Smooth muscle cell (in vitro differentiated cells): Measurements from ENCODE around the gene MYO3B. TPM values are rescaled to one million over a fixed set of nuclear protein-coding genes. Genes with fewer than 3 reads are reported as not detected.

Experiments
- DNase-seq: peaks from one replicate; lab custom pipeline; 2025; ENCODE audit not compliant: unreplicated experiment; lab: John Stamatoyannopoulos, UW
- H2AFZ ChIP-seq: fragments of 200-600 bp; sonication (generic); 2 replicates; pipeline ENCODE4 v1.6.0; 2016; ENCODE audit warnings: antibody characterized with exemption, low read depth, mild to moderate bottlenecking
- H3F3A ChIP-seq: fragments of 200-600 bp; sonication (generic); 2 replicates; pipeline ENCODE4 v1.6.0; 2017; ENCODE audit warnings: antibody characterized with exemption, low read depth
- H3K27ac ChIP-seq: fragments of 200-600 bp; sonication (generic); 2 replicates; pipeline ENCODE4 v1.5.1; 2016; ENCODE audit warnings: low read depth, mild to moderate bottlenecking
- H3K27me3 ChIP-seq: fragments of 200-600 bp; sonication (generic); 2 replicates; pipeline ENCODE4 v1.6.1; 2016; ENCODE audit warnings: low read depth, mild to moderate bottlenecking
- H3K36me3 ChIP-seq: fragments of 200-600 bp; sonication (generic); 2 replicates; pipeline ENCODE4 v1.5.1; 2016; ENCODE audit warnings: low read depth
- H3K4me1 ChIP-seq: fragments of 200-600 bp; sonication (generic); 2 replicates; pipeline ENCODE4 v1.5.1; 2016; ENCODE audit warnings: low read depth
- H3K4me2 ChIP-seq: fragments of 200-600 bp; sonication (generic); 2 replicates; pipeline ENCODE4 v1.6.0; 2016; ENCODE audit warnings: mild to moderate bottlenecking
- H3K4me3 ChIP-seq: fragments of 200-600 bp; sonication (generic); 2 replicates; pipeline ENCODE4 v1.5.1; 2016; ENCODE audit warnings: mild to moderate bottlenecking
- H3K79me2 ChIP-seq: fragments of 200-600 bp; sonication (generic); 2 replicates; pipeline ENCODE4 v1.6.0; 2016; ENCODE audit warnings: low read depth, mild to moderate bottlenecking
- H3K9ac ChIP-seq: fragments of 200-600 bp; sonication (generic); 2 replicates; pipeline ENCODE4 v1.6.0; 2016; ENCODE audit warnings: low read depth
- H3K9me3 ChIP-seq: fragments of 200-600 bp; sonication (generic); replicated peaks from 2 replicates; pipeline ENCODE4 v1.5.1; 2016; ENCODE audit warnings: low read depth
- H4K20me1 ChIP-seq: fragments of 200-600 bp; sonication (generic); 2 replicates; pipeline ENCODE4 v1.6.0; 2016; ENCODE audit warnings: low read depth
- CTCF ChIP-seq: fragments of 200-600 bp; sonication (generic); IDR thresholded peaks from 2 replicates; pipeline ENCODE4 v1.5.1; 2017; ENCODE audit warnings: borderline replicate concordance, mild to moderate bottlenecking, antibody characterized with exemption; ENCODE audit not compliant: insufficient read depth, poor library complexity, severe bottlenecking
- WGBS: methylation state at CpG from one replicate; pipeline ENCODE4 v1.1.7; 2016; ENCODE audit warnings: low lambda C conversion rate; 5-methylcytosine and 5-hydroxymethylcytosine counted together
- polyA plus RNA-seq: library from polyadenylated mRNA; unstranded; fragments of >200 nt; fragmentation: Nextera tagmentation; extraction: Ambion mirVana; gene quantifications from 2 replicates; pipeline ENCODE4 v1.2.1, GENCODE V29; 2016
- total RNA-seq: library from RNA; depleted of rRNA; stranded (reverse); fragments of >200 nt; gene quantifications from 2 replicates; pipeline ENCODE4 v1.2.3, GENCODE V29; 2014

Gene MYO3B
- total and polyA plus RNA-seq, 2 experiments from 2014 or later: 0.47 to 3.1 TPM

- Histone ChIP-seq H3K27ac (no peak overlapping the region), H3K4me3 (no peak overlapping the region), H4K20me1 (no peaks in the 10 kb centered on the region), H3K79me2 (no peaks in the 10 kb centered on the region), H3F3A (no peaks in the 10 kb centered on the region), H3K9ac (no peak overlapping the region), H3K36me3 (no peaks in the 10 kb centered on the region), H3K9me3 (no peaks in the 10 kb centered on the region), H2AFZ (no peak overlapping the region), H3K27me3 (peaks cover 18% of the 10 kb centered on the region), H3K4me2 (no peak overlapping the region), H3K4me1 (no peaks in the 10 kb centered on the region)
- WGBS: 78% methylated on average over 2 of the region's 2 CpGs
- no peak for DNase-seq
- TF ChIP-seq CTCF: no peak
Measured at GRCh38 chr2:170391018-170391417, 213.1 kb downstream of the MYO3B start.

DNA sequence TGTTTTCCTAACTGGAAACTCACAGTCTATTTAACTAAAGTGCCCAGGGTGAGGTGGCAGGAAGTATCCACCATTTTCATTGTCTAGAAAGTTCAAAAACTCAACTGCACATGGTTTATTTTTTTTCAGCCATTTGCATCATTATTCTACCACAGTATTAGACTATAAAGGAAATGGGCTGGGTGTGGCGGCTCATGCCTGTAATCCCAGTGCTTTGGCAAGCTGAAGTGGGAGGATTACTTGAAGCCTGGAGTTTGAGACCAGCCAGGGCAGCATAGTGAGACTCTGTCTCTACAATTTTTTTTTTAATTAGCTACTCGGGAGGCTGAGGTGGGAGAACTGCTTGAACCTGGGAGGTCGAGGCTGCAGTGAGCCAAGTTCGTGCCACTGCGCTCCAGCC is 213.8 kb downstream of the MYO3B start:
- no peaks in the 10 kb centered on the region for H4K20me1 ChIP-seq
- no peak overlapping the region for H3K4me3 ChIP-seq
- DNase-seq: no peak
- peaks cover 23% of the 10 kb centered on the region for H3K27me3 ChIP-seq
- no peaks in the 10 kb centered on the region for H3K36me3 ChIP-seq
- no peak overlapping the region for H3K4me2 ChIP-seq
- no peak for TF ChIP-seq CTCF
- H3K9ac ChIP-seq: no peak overlapping the region
- H3F3A ChIP-seq: no peaks in the 10 kb centered on the region
- no peak overlapping the region for H3K27ac ChIP-seq
- H3K9me3 ChIP-seq: no peaks in the 10 kb centered on the region
- H3K79me2 ChIP-seq: no peaks in the 10 kb centered on the region
- no peak overlapping the region for H2AFZ ChIP-seq
- no peaks in the 10 kb centered on the region for H3K4me1 ChIP-seq
- 100% methylated on average over 5 of the region's 5 CpGs for WGBS

- 94% methylated on average over 2 of the region's 2 CpGs for WGBS
- no peak for TF ChIP-seq CTCF
- Histone ChIP-seq H4K20me1 (no peaks in the 10 kb centered on the region), H3K27ac (no peak overlapping the region), H3K4me3 (no peak overlapping the region), H3K9me3 (no peaks in the 10 kb centered on the region), H3K4me2 (no peak overlapping the region), H3F3A (no peaks in the 10 kb centered on the region), H3K36me3 (no peaks in the 10 kb centered on the region), H2AFZ (no peak overlapping the region), H3K4me1 (no peaks in the 10 kb centered on the region), H3K79me2 (no peaks in the 10 kb centered on the region), H3K27me3 (peaks cover 19% of the 10 kb centered on the region), H3K9ac (no peak overlapping the region)
- no peak for DNase-seq
Measured at GRCh38 chr2:170393861-170394498, 216.0 kb downstream of the MYO3B start.

GRCh38 chr2:170394641-170395387 is 216.9 kb downstream of the MYO3B start:
- no peak for DNase-seq
- Histone ChIP-seq H3K79me2 (no peaks in the 10 kb centered on the region), H3K4me1 (no peaks in the 10 kb centered on the region), H4K20me1 (no peaks in the 10 kb centered on the region), H3K4me3 (no peak overlapping the region), H3K9ac (no peak overlapping the region), H3K27me3 (peaks cover 19% of the 10 kb centered on the region), H3F3A (no peaks in the 10 kb centered on the region), H3K9me3 (no peaks in the 10 kb centered on the region), H3K36me3 (no peaks in the 10 kb centered on the region), H3K27ac (no peak overlapping the region), H2AFZ (no peak overlapping the region), H3K4me2 (no peak overlapping the region)
- TF ChIP-seq CTCF: no peak
